Prostate gland (tissue), 2 donors: ENCODE data around the gene KIF16B.

Source experiments
- CTCF ChIP-seq, 4 experiments: fragments of 200-600 bp in 2 of 4; fragments of 450-650 bp in 2 of 4; sonication (generic) in 2 of 4; IDR thresholded peaks; 1 replicate in 3 of 4; 2 replicates in 1 of 4; pipeline ENCODE4 v1.5.1; 2016 to 2019; ENCODE audit warnings: antibody characterized with exemption in 4 of 4, mild to moderate bottlenecking in 2 of 4, moderate library complexity in 2 of 4
- POLR2A ChIP-seq: fragments of 450-650 bp; IDR thresholded peaks from one replicate; pipeline ENCODE4 v1.6.1; 2016; ENCODE audit warnings: antibody characterized with exemption, mild to moderate bottlenecking
- POLR2AphosphoS5 ChIP-seq: sonication (generic); formaldehyde crosslinking; IDR thresholded peaks from one replicate; pipeline ENCODE4 v1.6.1; 2017; ENCODE audit warnings: antibody characterized with exemption

GRCh38 chr20:16399801-16400200, 173.4 kb downstream of the KIF16B start:
- TF ChIP-seq CTCF (IDR thresholded peaks at IDR 0.05): no peak
- TF ChIP-seq POLR2A: no peak
- TF ChIP-seq POLR2AphosphoS5: no peak
